ENCODE data around the gene TM7SF3.

The TM7SF3 gene

GRCh38 chr12:26953447-26953846 lies 60.7 kb downstream of the TM7SF3 start:
- no peak overlapping the region for H3K23ac ChIP-seq (ENCODE audit: low read depth, low read length, poor library complexity)
- no peak overlapping the region for H3K27ac ChIP-seq (replicated peaks; ENCODE audit: low read length)
- no peak overlapping the region for H2AK5ac ChIP-seq (ENCODE audit: low read depth, low read length)
- DNase-seq (ENCODE audit: low spot score) = no peak
- H2AFZ ChIP-seq (ENCODE audit: low read length) = no peak overlapping the region
- H3K4me3 ChIP-seq (ENCODE audit: low read length in 2 of 2) = no peak overlapping the region
- no peaks in the 10 kb centered on the region for H3K4me1 ChIP-seq (ENCODE audit: control insufficient read depth in 2 of 2, insufficient read depth in 1 of 2, low read depth in 1 of 2, low read length in 2 of 2)
- no peak overlapping the region for H3K4me2 ChIP-seq (ENCODE audit: insufficient read depth, low read length, poor library complexity, severe bottlenecking)
- H3K36me3 ChIP-seq (replicated peaks in 1 of 2; ENCODE audit: control insufficient read depth in 2 of 2, insufficient read depth in 2 of 2, low read length in 2 of 2) = peaks cover 2 to 28% of the 10 kb centered on the region in 2 donors
- no peak overlapping the region for H3K9ac ChIP-seq (ENCODE audit: low read depth, low read length, poor library complexity)
- no peak overlapping the region for H4K8ac ChIP-seq (ENCODE audit: low read depth, low read length)
- no peak overlapping the region for H3K14ac ChIP-seq (ENCODE audit: low read length)
- H3K4ac ChIP-seq (ENCODE audit: low read length) = no peak overlapping the region
- peaks cover 0 to under 1% of the 10 kb centered on the region in 2 donors for H3K9me3 ChIP-seq (replicated peaks in 1 of 2; ENCODE audit: control insufficient read depth in 2 of 2, insufficient read depth in 1 of 2, low read depth in 1 of 2, low read length in 2 of 2)
- H2BK5ac ChIP-seq (ENCODE audit: low read length) = no peak overlapping the region
- H2BK120ac ChIP-seq (ENCODE audit: low read depth, low read length) = no peak overlapping the region
- H2BK12ac ChIP-seq (ENCODE audit: low read length) = no peak overlapping the region
- H3K27me3 ChIP-seq (ENCODE audit: control insufficient read depth in 3 of 3, insufficient read depth in 3 of 3, low read depth in 1 of 3, low read length in 3 of 3) = no peaks in the 10 kb centered on the region
- WGBS, 2 donors (ENCODE audit: extremely low coverage in 2 of 2, insufficient read length in 2 of 2, insufficient replicate concordance in 1 of 2) = no CpG with 5 or more reads among the region's 1 CpG
- no peak overlapping the region for H3K18ac ChIP-seq (ENCODE audit: low read length)
- no peaks in the 10 kb centered on the region for H3K79me1 ChIP-seq (ENCODE audit: low read depth, low read length)
- no peak overlapping the region for H4K91ac ChIP-seq (ENCODE audit: low read depth, low read length, poor library complexity)
- H2BK15ac ChIP-seq (ENCODE audit: low read length) = no peak overlapping the region

- Histone ChIP-seq H3K36me3 (replicated peaks in 1 of 2; ENCODE audit: control insufficient read depth in 2 of 2, insufficient read depth in 2 of 2, low read length in 2 of 2) (no peaks in the 10 kb centered on the region), H3K18ac (ENCODE audit: low read length) (no peak overlapping the region), H3K23ac (ENCODE audit: low read depth, low read length, poor library complexity) (no peak overlapping the region), H3K9me3 (replicated peaks in 1 of 2; ENCODE audit: control insufficient read depth in 2 of 2, insufficient read depth in 1 of 2, low read depth in 1 of 2, low read length in 2 of 2) (peaks cover 0 to 15% of the 10 kb centered on the region in 2 donors), H2AK5ac (ENCODE audit: low read depth, low read length) (no peak overlapping the region), H2BK12ac (ENCODE audit: low read length) (no peak overlapping the region), H3K79me1 (ENCODE audit: low read depth, low read length) (no peaks in the 10 kb centered on the region), H3K9ac (ENCODE audit: low read depth, low read length, poor library complexity) (no peak overlapping the region), H3K4me3 (ENCODE audit: low read length in 2 of 2) (no peak overlapping the region), H3K4me1 (ENCODE audit: control insufficient read depth in 2 of 2, insufficient read depth in 1 of 2, low read depth in 1 of 2, low read length in 2 of 2) (no peaks in the 10 kb centered on the region), H3K4ac (ENCODE audit: low read length) (no peak overlapping the region), H3K14ac (ENCODE audit: low read length) (no peak overlapping the region), H4K8ac (ENCODE audit: low read depth, low read length) (no peak overlapping the region), H3K27me3 (ENCODE audit: control insufficient read depth in 3 of 3, insufficient read depth in 3 of 3, low read depth in 1 of 3, low read length in 3 of 3) (no peaks in the 10 kb centered on the region), H2AFZ (ENCODE audit: low read length) (no peak overlapping the region), H4K91ac (ENCODE audit: low read depth, low read length, poor library complexity) (no peak overlapping the region), H2BK15ac (ENCODE audit: low read length) (no peak overlapping the region), H2BK5ac (ENCODE audit: low read length) (no peak overlapping the region), H3K4me2 (ENCODE audit: insufficient read depth, low read length, poor library complexity, severe bottlenecking) (no peak overlapping the region), H2BK120ac (ENCODE audit: low read depth, low read length) (no peak overlapping the region), H3K27ac (replicated peaks; ENCODE audit: low read length) (no peak overlapping the region)
- no CpG with 5 or more reads among the region's 1 CpG for WGBS, 2 donors (ENCODE audit: extremely low coverage in 2 of 2, insufficient read length in 2 of 2, insufficient replicate concordance in 1 of 2)
- no peak for DNase-seq (ENCODE audit: low spot score)
Observed at GRCh38 chr12:26948309-26948708, 65.9 kb downstream of the TM7SF3 start.

DNA sequence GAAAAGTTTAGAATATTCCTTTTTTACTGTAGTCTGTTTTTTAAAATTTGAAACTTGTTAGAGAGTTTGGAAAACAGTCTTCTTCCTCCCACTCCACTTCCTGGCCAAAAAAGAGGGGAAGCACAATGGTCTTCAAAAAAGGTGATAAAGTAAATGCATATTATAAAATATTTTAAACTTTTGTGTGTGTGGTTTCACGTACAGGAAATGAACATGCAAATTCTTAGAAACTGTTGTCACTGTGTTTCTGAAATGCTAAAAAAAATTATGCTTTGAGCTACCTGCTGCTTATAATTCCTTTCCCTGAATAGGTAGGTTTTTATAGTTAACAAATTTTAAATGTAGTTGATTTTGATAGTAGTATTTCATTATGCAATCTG lies 73.0 kb downstream of the TM7SF3 start:
- Histone ChIP-seq H2AFZ (ENCODE audit: low read length) (no peak overlapping the region), H2BK120ac (ENCODE audit: low read depth, low read length) (no peak overlapping the region), H3K23ac (ENCODE audit: low read depth, low read length, poor library complexity) (no peak overlapping the region), H3K27me3 (ENCODE audit: control insufficient read depth in 3 of 3, insufficient read depth in 3 of 3, low read depth in 1 of 3, low read length in 3 of 3) (no peaks in the 10 kb centered on the region), H3K79me1 (ENCODE audit: low read depth, low read length) (no peaks in the 10 kb centered on the region), H3K18ac (ENCODE audit: low read length) (no peak overlapping the region), H3K9ac (ENCODE audit: low read depth, low read length, poor library complexity) (no peak overlapping the region), H3K4me2 (ENCODE audit: insufficient read depth, low read length, poor library complexity, severe bottlenecking) (no peak overlapping the region), H4K91ac (ENCODE audit: low read depth, low read length, poor library complexity) (no peak overlapping the region), H3K27ac (replicated peaks; ENCODE audit: low read length) (no peak overlapping the region), H2BK15ac (ENCODE audit: low read length) (no peak overlapping the region), H3K14ac (ENCODE audit: low read length) (no peak overlapping the region), H3K9me3 (replicated peaks in 1 of 2; ENCODE audit: control insufficient read depth in 2 of 2, insufficient read depth in 1 of 2, low read depth in 1 of 2, low read length in 2 of 2) (peaks cover 0 to 7% of the 10 kb centered on the region in 2 donors), H3K4me3 (ENCODE audit: low read length in 2 of 2) (no peak overlapping the region), H3K36me3 (replicated peaks in 1 of 2; ENCODE audit: control insufficient read depth in 2 of 2, insufficient read depth in 2 of 2, low read length in 2 of 2) (no peaks in the 10 kb centered on the region), H2AK5ac (ENCODE audit: low read depth, low read length) (no peak overlapping the region), H3K4me1 (ENCODE audit: control insufficient read depth in 2 of 2, insufficient read depth in 1 of 2, low read depth in 1 of 2, low read length in 2 of 2) (peaks cover 0 to 11% of the 10 kb centered on the region in 2 donors), H3K4ac (ENCODE audit: low read length) (no peak overlapping the region), H4K8ac (ENCODE audit: low read depth, low read length) (no peak overlapping the region), H2BK12ac (ENCODE audit: low read length) (no peak overlapping the region), H2BK5ac (ENCODE audit: low read length) (no peak overlapping the region)
- WGBS, 2 donors (ENCODE audit: extremely low coverage in 2 of 2, insufficient read length in 2 of 2, insufficient replicate concordance in 1 of 2) = no CpG with 5 or more reads among the region's 1 CpG
- DNase-seq (ENCODE audit: low spot score) = no peak

DNA sequence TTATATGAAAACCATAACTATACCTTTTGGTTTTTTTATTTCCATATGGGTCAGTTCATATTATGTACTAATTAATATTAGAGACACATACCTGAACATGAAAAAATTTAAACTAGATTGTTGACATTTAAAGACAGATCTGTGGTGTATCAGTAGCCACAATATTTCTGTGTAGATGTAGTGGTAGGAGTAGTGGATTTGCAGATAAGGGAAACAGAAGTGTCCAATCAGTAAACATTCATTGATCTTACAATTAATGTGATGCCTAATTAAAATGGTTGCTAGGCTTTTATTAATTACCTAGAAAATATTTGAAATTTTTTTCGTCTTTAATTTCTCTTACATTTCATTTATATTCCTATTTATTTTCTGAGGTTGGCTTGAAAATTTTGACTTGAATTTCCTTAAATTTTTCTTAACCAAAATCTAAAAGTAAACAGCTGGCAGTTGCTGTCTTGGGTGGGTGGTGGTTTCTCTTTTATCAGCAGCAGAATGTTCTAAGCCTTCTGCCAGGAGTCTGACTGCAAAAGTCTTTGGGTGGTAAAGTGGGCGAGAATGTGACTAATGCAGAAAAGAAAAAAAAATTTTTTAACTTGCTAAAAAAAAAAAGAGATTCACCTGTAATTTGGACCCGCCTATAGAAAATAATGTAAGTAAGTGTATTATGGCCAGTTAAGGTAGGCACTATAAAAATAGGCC lies 73.5 kb downstream of the TM7SF3 start:
- H2BK120ac ChIP-seq (ENCODE audit: low read depth, low read length) = no peak overlapping the region
- H2BK15ac ChIP-seq (ENCODE audit: low read length) = no peak overlapping the region
- no peak overlapping the region for H3K18ac ChIP-seq (ENCODE audit: low read length)
- no peak overlapping the region for H2AFZ ChIP-seq (ENCODE audit: low read length)
- H3K4me2 ChIP-seq (ENCODE audit: insufficient read depth, low read length, poor library complexity, severe bottlenecking) = no peak overlapping the region
- H4K8ac ChIP-seq (ENCODE audit: low read depth, low read length) = no peak overlapping the region
- no peak overlapping the region for H3K4ac ChIP-seq (ENCODE audit: low read length)
- WGBS, 2 donors (ENCODE audit: extremely low coverage in 2 of 2, insufficient read length in 2 of 2, insufficient replicate concordance in 1 of 2) = no CpG with 5 or more reads among the region's 3 CpGs
- H3K14ac ChIP-seq (ENCODE audit: low read length) = no peak overlapping the region
- peaks cover 0 to 7% of the 10 kb centered on the region in 2 donors for H3K9me3 ChIP-seq (replicated peaks in 1 of 2; ENCODE audit: control insufficient read depth in 2 of 2, insufficient read depth in 1 of 2, low read depth in 1 of 2, low read length in 2 of 2)
- no peak overlapping the region for H3K23ac ChIP-seq (ENCODE audit: low read depth, low read length, poor library complexity)
- H3K4me3 ChIP-seq (ENCODE audit: low read length in 2 of 2) = no peak overlapping the region
- DNase-seq (ENCODE audit: low spot score) = no peak
- H3K36me3 ChIP-seq (replicated peaks in 1 of 2; ENCODE audit: control insufficient read depth in 2 of 2, insufficient read depth in 2 of 2, low read length in 2 of 2) = no peaks in the 10 kb centered on the region
- no peak overlapping the region for H4K91ac ChIP-seq (ENCODE audit: low read depth, low read length, poor library complexity)
- H3K27me3 ChIP-seq (ENCODE audit: control insufficient read depth in 3 of 3, insufficient read depth in 3 of 3, low read depth in 1 of 3, low read length in 3 of 3) = no peaks in the 10 kb centered on the region
- H2AK5ac ChIP-seq (ENCODE audit: low read depth, low read length) = no peak overlapping the region
- H3K9ac ChIP-seq (ENCODE audit: low read depth, low read length, poor library complexity) = no peak overlapping the region
- H3K79me1 ChIP-seq (ENCODE audit: low read depth, low read length) = no peaks in the 10 kb centered on the region
- H2BK12ac ChIP-seq (ENCODE audit: low read length) = no peak overlapping the region
- no peak overlapping the region for H2BK5ac ChIP-seq (ENCODE audit: low read length)
- H3K27ac ChIP-seq (replicated peaks; ENCODE audit: low read length) = no peak overlapping the region
- peaks cover 0 to 16% of the 10 kb centered on the region in 2 donors for H3K4me1 ChIP-seq (ENCODE audit: control insufficient read depth in 2 of 2, insufficient read depth in 1 of 2, low read depth in 1 of 2, low read length in 2 of 2)
